Dedifferentiated amniotic fluid mesenchymal stem cell (primary cell): Measurements from ENCODE around the gene COG2.
"Not testable (repeated sequence)": the region's sequence is repeated elsewhere in the genome, so short reads cannot be mapped to it uniquely, and the experiment has no call there.

Source experiments
- DNase-seq: peaks from one replicate; pipeline ENCODE4 v3.0.0-alpha.2; 2016; ENCODE audit errors: extremely low spot score

Gene COG2

DNA sequence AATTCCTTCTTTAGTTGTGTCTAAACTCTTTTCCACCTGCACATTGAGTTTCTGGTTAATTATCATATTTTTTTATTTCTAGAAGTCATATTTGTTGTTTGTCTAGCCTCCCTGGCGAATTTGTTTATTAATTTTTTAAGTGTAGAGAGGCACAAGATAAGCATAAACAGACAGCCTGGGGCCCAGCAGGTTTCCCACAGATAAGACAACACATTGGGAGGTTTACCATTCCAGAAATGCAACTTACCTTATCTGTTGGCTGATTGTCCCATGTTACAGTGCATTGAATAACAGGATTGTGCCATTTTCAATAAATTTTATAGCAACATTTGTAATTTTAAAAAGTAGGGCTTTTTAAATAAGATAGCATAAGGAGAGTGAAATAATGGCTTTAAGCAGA lies 34.9 kb downstream of the COG2 start:
- no peak for DNase-seq

DNA sequence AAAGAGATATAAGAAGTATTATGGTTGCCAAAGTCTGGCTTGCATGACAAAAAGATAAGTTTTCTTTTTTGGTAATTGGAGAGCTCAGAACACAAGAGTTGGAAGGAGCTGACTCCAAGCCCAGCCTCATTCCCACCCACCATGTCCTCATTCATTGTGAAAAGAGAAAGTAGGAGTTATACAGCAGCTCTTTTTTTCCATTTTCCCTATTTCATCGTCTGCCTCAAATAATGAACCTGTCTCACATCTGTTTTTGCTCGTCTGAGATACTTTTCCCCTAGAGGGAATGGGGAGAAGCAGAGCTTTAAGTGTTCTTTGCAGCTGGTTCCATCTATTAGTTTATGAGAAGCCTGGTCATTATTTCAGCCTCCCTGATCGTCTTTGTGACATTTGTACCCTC lies 36.9 kb downstream of the COG2 start:
- DNase-seq, result no peak

DNA sequence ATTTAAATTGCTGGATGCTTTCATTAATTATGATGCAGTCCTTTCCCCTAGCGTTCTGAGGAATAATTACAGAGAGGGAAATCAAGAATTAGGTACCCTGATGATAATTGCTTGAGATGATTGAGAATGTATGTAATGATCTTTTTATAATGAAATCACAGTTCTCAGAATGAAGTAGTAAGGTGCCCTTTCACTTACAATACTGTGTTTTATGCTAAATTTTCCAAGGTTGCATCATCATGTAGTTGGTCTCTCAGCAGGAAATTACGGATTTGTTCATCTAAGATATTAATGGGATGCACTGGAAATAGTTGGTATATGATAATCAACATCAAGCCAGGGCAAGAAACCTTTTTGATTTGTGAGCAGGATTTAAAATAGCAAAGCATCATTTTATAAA lies 37.5 kb downstream of the COG2 start:
- no peak for DNase-seq

DNA sequence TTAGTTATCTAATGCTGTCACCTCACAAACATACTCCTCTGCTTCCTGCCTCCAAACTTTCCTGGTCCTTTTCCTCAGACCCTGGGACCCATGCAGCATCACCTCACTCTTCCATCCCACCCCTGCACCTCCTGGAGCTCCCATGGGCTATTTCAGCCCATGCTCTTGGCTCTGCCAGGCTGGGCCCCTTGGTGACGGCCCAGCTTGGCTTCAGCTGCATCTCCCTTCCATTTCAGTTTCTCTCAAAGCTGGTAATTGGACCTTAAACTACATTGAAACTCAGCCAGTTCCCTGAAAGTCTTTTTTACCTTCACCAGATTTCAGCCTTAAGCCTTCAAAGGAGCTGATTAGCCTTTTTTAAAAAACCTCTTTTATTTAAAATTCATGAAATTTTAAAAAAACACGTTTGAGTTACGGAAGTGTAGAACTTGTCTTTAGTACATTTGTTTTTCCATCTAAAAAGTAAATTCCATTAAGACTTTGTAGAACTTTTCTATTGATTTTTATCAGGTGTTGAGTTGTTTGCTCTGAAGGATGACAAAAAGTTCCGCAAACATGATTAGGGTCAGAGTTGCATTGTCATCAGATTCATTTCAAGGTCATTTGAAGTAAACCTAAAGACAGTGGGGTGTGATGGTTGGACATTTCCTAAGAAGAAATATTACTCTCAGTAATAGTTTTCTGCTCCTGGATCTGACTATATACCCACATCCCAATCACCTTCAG lies 38.2 kb downstream of the COG2 start:
- no peak for DNase-seq

DNA sequence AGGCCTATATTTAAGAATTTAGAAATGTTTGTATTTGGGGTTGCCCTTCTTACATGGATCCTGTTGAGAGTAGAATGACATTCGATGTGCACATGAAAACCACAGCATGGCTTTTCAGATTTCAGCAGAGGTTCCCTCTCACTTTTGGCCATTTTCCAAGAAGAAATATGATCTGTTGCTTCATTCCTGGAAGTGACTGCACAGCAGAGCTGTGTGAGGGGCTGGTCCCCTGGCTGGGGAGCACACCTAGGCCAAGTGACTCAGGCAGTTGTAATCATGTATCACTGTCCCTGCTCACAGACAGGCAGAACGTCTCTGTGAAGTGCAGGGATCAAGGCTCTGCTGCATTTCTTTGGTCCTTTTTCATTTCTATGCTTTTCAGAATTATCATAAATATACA lies 39.3 kb downstream of the COG2 start:
- DNase-seq, result peak; percentile 38

DNA sequence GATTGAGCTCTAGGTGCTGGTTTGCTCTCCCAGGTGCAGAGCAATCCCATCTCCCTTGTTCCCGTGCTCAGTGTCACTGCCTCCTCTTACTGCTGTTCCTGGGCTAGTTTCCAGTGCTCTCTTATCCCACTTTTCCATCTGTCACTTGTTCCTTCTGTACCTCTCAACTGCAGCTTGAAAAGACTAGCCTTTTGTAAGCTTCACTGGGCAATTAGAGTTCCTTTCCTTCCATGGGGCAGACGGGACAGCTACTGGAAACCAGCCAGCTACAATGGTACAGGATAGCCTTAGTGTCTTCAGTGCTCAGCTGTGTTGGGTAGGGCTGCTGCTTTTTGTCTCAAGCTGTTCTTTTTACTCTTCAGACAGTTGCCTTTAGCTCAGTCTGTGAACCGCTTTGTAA lies 40.0 kb downstream of the COG2 start:
- DNase-seq, result no peak

DNA sequence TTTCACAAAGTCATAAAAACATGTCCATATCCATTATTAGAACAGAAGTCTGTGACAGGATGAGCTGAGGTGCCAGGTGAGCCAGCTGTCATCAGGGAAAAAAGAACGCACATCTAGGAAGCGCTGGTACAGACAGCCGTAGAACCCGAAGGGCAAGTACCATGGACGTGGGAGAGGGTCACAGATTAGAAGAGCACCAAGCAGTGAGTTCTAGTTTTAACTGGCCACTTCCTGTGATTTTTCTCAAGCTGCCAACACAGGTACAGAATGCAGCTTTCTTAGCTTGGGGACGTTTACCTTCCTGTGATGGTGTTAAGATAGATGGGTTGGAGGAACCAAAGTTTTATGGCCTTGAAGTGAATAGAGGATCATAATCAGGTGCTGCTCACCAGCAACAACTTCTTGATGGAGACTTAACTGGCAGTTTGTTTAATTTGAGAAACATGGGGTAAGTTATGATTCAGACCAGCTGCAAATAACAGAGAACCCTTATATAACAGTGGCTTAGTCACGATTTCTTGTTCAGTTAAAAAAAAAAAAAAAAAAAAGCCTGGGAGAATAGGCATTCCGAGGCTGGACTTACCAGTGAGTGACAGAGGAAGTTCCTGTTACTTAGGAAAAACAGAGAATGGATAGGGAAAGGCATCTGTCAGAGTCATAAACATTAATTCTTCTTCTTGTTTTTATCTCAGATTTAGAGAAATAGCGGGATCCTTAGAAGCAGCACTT lies 40.8 kb downstream of the COG2 start:
- DNase-seq, result peak; percentile 31

DNA sequence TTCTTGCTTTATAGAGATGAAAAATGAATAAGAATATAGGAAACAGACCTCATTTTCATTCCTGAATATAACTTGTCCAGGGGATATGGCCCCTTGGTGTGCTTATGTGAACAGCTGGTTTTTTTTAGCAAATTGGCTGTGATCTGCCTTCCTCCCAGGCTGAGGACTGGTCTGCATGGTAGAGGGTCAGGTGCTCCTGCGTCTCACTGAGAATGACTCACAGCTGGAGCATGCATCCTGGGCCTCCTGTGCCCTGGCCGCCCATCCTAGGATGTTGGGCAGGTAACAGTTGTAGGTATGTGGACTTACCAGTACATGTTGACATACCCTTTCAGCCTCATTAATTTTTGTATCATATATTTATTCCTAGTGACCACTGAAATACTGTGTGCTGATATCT lies 41.9 kb downstream of the COG2 start:
- DNase-seq, result no peak

DNA sequence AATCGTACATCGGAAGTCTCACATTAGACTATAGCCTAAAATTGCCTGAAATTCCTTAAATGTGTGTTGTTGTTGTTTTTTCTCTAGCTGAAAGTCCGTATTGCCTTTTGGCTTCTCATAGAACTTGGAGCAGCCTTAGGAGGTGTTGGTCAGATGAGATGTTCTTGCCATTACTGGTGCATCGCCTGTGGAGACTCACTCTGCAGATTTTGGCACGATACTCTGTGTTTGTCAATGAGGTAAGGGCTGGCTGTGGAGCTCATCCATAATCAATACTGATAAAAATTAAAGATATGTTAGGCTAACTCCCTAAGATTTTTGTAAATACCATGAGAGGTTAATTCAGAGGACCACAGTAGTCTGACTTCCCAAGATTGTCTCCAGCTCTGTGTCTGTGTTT lies 42.7 kb downstream of the COG2 start:
- no peak for DNase-seq

DNA sequence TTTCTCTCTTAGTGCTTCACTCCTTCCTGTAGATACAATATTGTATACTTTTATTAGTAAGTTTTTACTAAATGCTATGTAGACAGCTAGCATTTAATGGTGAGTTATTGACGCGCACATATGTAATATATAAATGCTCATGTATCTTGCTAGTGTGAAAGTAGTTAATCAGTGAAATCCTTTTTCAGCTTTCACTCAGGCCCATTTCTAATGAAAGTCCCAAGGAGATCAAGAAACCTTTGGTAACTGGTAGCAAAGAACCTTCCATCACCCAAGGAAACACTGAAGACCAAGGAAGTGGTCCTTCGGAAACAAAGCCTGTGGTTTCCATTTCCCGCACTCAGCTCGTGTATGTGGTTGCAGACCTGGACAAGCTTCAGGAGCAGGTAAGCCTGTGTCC lies 44.5 kb downstream of the COG2 start:
- no peak for DNase-seq

DNA sequence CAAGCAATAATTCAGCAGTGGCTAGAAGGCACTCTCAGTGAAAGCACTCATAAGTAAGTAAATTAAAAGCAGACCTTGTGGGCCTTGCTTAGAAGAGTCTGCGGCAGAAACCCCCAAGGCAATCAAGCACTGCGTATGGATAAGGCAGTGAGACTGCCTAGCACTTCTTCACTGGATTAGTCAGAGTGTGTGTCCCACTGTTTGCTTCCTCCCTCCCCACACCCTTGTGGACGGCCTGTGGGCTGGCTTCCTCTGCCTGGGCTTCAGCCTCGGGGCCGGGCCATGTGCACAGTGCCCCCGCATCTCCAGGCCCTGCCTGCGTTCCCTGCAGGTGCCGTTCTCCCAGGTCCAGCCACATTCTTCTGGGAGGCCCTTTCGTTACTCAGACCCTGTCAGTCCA lies 47.8 kb downstream of the COG2 start:
- no peak for DNase-seq

DNA sequence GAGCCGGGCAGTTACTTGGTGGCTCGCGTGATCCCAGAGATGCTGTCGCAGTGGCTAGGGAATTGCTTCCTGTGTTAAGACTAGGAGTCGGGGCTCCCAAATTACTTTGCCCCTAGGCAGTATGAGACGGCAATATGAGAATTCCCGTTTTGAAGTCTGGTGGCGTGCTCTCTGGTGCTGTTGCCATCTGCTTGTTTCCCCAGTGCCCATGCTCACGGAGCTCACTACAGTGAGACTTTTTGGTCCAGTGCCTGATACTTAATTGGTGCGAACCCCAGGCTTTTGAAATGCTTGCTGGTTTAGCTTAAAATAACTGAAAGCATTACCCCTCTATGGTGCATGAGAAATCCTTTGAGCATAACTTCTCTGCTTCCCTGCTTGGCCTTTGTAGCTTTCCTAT lies 49.3 kb downstream of the COG2 start:
- DNase-seq, result no peak

DNA sequence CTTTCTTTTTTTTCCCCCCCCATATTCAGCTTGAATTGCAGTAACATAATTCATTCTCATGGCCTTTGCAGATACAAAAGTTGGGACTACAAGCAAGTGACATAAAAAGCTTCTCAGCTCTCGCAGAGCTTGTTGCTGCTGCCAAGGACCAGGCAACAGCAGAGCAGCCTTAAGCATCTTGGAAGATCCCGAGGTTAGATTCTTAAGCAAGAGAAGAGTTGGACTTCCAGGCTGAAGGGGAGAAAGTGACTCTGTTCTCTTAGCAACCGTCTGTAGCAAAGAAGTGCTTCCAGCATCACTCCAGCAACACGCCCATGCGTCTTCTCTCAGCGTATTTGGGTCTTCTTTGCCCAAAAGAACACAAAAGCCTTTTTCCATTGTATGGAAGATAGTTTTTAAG lies 50.9 kb downstream of the COG2 start:
- DNase-seq, result no peak

DNA sequence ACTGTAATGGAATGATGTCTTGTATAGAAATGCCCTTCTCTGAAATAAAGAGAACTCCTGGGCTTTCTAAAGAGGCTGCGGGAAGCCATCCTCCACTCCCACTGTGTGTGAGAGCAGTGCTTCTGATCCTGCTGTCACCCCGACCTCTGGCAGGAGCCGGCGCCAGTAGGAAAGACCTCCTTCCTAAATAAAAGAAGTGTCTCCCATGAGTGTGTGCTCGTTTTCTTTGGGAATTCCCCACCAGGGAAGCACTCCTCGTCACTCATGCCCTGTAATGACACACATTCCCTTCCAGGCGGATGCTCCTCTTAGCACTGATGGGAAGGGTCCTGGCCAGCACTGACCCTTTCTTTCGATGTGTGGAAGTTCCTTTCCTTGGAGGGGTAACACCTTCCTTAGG lies 51.5 kb downstream of the COG2 start:
- no peak for DNase-seq

DNA sequence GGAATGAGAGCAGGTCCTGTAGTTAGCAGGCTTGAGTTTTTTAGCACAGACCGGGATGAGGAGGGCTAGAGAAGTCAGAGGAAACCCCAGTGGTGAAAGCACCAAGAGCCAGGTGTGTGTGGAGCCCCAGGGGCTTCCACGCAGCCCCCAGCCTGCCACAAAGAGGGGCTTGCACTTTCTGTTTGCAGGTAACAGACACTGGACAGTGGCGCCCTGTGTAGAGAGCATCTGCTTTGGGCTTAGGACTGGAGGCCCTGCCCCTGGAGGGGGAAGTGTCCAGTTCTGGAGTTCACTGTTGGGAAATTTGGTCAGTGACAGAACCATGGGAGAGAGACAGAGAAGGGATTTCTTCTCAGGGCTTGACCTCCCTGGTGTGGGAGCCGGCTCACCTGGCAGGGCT lies 52.2 kb downstream of the COG2 start:
- no peak for DNase-seq

DNA sequence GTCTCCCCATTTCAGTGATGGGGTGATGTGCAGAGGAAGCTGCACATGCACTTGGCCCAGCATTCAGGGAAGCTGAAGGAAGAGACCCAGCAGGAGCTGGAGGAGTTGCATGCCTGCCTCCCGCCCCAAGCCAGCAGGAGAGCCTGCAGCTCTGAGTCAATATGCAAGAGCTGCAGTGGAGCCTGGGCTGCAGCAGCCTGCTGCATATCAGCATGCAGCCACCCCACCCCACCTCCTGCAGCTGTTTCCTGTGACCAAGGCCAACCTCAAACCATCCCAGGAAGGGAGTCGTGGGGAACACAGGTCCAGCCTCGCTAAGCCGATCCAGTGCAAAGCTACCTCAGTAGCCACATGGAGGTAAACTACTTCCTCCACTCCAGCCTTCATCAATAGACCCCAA lies 52.7 kb downstream of the COG2 start:
- DNase-seq, result no peak

DNA sequence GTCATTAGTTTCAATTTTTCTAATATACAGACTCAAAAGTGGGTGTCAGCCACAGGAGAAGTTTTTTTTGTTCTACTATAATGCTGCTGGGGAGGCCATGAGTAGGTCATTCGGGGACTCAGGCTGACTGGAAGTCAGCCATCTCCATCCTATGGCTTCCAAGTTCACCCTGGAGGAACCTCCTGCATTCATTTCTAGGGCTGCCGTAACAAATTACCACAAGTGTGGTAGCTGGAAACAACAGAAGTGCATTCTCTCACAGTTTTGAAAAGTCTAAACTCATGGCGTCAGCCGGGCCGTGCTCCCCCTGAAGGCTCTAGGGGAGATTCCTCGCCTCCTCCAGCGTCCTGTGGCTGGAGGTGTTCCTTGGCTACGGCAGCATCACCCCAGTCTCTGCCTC lies 53.9 kb downstream of the COG2 start:
- no peak for DNase-seq

DNA sequence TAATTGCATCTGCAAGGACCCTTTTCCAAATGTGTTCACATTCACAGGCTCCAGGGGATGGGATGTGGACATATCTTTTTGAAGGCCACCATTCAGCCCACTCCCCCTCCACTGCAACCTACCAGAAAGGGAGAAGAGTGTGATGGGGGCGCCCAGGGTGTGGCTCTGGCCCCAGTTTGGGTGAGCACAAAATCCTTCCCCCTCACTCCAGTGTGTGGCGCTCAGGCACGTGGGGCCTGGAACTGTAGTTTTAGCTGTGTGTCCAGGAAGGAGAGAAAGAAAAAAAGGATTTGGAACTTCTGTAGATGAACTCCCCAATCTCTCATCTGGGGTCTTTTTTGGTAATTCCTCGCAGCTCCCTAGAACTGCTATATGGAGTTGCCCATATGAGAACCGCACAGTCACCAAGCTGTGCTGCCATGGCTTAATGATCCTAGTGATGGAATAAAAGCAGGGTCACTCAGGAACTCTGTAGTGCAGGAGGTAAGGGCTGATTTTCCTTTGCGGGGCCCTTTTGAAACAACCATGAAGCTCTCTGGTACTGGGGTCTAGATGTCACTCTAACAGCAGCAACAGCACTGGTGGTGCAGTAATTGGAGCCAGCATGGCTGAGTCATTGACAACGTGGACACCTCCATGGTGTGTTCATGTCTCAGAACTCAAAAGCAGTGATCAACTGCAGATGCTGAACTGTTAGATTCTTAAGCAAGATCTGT lies 54.6 kb downstream of the COG2 start:
- no peak for DNase-seq

DNA sequence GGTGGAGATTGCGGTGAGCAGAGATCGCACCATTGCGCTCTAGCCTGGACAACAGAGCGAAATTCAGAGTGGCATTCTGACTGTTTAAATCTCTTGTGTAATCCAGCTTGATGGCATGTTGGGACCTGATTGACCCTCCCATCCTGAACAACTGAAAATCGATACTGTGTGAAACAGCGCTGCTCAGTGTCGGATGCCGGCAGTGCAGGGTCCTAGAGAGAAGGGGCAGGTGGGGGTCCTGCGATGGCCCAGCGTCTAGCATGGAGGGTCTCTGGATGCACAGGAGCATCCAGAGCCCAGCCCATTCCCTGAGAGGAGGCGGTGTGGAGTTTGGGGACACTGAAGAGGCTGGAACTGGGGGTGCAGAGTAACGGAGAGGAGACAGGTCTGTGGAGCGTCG lies 55.8 kb downstream of the COG2 start:
- no peak for DNase-seq

DNA sequence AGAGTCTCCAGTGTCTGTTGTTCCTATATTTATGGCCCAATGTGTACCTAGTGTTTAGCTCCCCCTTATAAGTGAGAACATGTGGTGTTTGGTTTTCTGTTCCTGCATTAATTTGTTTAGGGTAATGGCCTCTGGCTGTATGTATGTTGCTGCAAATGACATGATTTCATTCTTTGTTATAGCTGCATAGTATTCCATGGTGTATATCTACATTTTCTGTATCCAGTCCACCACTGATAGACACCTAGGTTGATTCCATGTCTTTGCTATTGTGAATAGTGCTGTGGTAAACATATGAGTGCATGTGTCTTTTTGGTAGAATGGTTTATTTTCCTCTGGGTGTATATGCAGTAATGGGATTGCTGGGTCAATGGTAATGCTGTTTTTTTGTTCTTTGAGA lies 56.7 kb downstream of the COG2 start:
- not testable (repeated sequence) for DNase-seq

DNA sequence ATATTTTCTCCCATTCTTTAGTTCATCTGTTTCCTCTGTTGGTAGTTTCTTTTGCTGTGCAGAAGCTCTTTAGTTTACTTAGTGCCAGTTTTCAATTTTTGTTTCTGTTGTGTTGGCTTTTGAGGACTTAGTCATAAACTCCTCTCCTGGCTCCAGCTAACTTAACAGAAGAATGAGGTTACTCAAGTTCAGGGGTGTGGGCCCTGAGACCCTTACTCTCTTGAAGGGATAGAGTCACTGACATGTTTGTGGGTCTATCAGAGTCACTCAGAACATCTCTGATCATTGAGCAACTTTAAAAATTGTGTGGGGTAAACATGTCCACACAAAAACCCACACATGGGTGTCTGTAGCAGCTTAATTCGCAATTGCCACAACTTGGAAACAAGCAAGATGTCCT lies 57.4 kb downstream of the COG2 start:
- DNase-seq, result no peak

DNA sequence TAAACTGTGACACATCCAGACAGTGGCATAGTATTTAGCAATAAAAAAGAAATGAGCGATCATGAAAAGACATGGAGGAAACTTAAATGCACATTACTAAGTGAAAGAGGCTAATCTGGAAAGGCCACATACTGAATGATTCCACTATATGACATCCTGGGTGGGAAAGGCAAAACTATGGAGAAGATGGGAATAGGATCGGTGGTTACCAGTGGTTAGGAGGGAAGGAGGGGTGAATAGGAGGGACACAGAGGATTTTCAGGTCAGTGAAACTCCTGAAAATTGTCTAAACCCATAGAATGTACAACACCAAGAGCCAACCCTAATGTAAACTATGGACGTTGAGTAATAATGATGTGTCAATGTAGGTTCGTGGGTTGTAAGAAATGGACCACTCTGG lies 57.9 kb downstream of the COG2 start:
- DNase-seq, result no peak

DNA sequence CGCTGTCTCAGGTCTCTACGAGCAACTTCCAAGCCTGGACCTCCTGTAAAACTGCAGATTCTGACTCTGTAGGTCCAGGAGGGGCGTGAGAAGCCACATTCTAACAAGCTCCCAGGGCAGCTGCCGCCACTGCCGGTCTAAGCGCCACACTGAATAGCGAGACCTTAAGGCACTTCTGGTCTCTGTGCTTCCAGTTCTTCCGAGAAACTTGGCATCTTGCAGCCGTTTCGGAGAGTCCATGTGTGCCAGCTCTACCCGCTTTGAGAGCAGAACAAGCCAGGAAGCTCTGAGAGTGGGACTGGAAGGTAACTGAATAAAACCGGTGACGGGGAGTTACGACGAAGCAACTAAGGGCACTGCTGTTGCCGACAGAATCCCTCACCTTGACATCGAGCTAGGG lies 59.2 kb downstream of the COG2 start:
- DNase-seq, result no peak
